ENCODE data around the gene BEST4. TPM values are rescaled to one million over a fixed set of nuclear protein-coding genes. Genes with fewer than 3 reads are reported as not detected.

BEST4 gene
- total and polyA plus RNA-seq, 2 of the 13 experiments (the other 11 are each of a cell fraction or from before 2014, with no cell fraction given) = 0.77 to 1.4 TPM

DNA sequence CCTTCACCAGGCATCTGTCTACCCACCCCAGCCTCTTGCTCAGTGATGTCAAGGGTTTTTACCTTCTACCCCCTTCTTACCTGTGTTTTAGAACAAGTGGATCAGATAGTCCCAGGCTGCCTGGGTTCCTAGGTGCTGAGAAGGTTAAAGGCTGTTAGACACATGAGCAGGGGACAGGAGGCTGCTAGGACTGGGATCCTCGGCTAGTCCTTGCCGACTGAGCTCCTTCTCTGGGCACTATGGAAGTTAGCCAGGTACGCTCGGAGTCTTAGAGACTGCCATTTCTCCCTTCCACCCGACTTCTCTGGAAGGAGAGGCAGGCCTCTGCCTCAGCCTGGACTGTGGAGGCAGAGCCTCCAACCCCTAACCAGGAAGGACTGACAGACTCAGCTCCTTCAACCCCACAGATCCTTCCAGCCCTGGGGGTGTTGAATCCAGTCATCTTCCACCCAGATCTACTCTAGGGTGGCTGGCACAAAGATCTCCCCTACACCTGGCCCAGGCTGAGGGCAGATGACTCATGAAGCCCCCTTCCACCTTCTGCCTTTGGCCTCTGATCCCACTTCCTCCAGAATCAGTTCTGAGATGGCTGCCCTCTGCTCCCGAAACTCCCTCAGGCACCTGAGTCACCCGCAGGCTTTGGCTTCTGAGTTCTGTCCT, 18.9 kb upstream of the BEST4 start, which contains the start of gene DYNLT4 (continued):
- TF ChIP-seq, protein P1, sequence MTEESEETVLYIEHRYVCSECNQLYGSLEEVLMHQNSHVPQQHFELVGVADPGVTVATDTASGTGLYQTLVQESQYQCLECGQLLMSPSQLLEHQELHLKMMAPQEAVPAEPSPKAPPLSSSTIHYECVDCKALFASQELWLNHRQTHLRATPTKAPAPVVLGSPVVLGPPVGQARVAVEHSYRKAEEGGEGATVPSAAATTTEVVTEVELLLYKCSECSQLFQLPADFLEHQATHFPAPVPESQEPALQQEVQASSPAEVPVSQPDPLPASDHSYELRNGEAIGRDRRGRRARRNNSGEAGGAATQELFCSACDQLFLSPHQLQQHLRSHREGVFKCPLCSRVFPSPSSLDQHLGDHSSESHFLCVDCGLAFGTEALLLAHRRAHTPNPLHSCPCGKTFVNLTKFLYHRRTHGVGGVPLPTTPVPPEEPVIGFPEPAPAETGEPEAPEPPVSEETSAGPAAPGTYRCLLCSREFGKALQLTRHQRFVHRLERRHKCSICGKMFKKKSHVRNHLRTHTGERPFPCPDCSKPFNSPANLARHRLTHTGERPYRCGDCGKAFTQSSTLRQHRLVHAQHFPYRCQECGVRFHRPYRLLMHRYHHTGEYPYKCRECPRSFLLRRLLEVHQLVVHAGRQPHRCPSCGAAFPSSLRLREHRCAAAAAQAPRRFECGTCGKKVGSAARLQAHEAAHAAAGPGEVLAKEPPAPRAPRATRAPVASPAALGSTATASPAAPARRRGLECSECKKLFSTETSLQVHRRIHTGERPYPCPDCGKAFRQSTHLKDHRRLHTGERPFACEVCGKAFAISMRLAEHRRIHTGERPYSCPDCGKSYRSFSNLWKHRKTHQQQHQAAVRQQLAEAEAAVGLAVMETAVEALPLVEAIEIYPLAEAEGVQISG (CRISPR knock-in tag; IDR thresholded peaks at IDR 0.05) = no peak
- TF ChIP-seq EED (CRISPR knock-in tag; IDR thresholded peaks at IDR 0.05) = peak; percentile 26; the same call in 1 of the 2 replicates
- TF ChIP-seq FOXK2 (IDR thresholded peaks at IDR 0.05) = no peak
- TF ChIP-seq ZNF567 (CRISPR knock-in tag; IDR thresholded peaks at IDR 0.05; ENCODE audit: borderline replicate concordance) = no peak
- TF ChIP-seq, protein P2, sequence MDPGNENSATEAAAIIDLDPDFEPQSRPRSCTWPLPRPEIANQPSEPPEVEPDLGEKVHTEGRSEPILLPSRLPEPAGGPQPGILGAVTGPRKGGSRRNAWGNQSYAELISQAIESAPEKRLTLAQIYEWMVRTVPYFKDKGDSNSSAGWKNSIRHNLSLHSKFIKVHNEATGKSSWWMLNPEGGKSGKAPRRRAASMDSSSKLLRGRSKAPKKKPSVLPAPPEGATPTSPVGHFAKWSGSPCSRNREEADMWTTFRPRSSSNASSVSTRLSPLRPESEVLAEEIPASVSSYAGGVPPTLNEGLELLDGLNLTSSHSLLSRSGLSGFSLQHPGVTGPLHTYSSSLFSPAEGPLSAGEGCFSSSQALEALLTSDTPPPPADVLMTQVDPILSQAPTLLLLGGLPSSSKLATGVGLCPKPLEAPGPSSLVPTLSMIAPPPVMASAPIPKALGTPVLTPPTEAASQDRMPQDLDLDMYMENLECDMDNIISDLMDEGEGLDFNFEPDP (CRISPR knock-in tag; conservative IDR thresholded peaks at IDR 0.05) = no peak
- no peak for TF ChIP-seq NFRKB (IDR thresholded peaks at IDR 0.05)
- no peak for TF ChIP-seq FOSL2 (CRISPR knock-in tag; IDR thresholded peaks at IDR 0.05)

DNA sequence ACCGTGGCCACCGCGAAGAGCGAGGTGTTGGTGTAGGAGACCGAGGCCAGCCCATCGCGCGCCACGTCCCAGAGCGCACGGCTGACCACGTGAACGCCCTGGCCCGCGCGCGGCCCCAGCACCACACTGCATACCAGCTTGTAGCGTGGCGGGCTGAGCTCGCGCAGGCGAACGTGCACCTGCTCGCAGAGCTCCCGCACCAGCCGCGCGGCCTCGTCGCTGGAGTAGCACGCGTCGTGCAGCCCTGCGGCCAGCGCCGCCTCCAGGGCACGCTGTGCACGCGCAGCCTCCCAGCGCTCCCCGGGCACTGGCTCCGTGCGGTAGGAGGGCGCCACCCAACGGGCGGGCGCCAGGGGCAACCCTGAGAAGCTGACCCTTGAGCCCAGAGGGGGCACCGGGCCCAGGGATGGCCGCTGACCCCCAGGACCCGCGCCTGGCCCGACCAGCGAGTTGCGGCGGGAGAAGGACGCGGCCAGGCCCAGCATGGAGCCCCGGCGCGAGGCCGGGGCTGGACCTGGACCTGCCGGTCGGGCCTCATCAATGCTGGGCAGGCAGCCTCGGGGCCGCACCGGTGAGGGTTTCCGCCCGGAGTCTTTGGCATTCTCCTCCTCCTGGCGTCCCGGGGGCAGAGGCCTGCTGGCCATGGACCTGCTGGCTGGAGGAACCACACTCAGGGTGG, 18.2 kb upstream of the BEST4 start:
- ChIA-PET CTCF (ENCODE audit: low intra/inter-chr PET ratio, low total read pairs) (no interaction called here), POLR2A (interaction anchor here (1.2 to 12.9 kb wide), 8 partner anchors 7 to 497 kb away, joined by 5 to 570 read pairs (median 28); partner anchors contain the start of genes BEST4, HECTD3, PLK3 and RNU5D-1)
- no peak for ATAC-seq
- no peaks in the 10 kb centered on the region for H3K9me3 ChIP-seq (ENCODE audit: low read length)
- peak overlapping the region in 1 of 3 experiments; percentile 54; a peak in 1 of 6 replicates for H3K4me3 ChIP-seq (replicated peaks in 1 of 3; ENCODE audit: insufficient read depth in 1 of 3, low read depth in 2 of 3, low read length in 3 of 3)
- in situ Hi-C loops (cut with HindIII; ENCODE audit: extremely low pct_ligation_motif_present, low pct_unique_long_range_greater_than_20kb) = no loop called here
- H3K79me2 ChIP-seq (ENCODE audit: insufficient read depth, low read length) = peaks cover 20% of the 10 kb centered on the region
- no TSS peak for BruUV-seq (replicated peaks)
- H3K36me3 ChIP-seq (replicated peaks in 1 of 2; ENCODE audit: control insufficient read depth in 1 of 2, insufficient read depth in 2 of 2, low read length in 2 of 2) = peaks cover 6 to 38% of the 10 kb centered on the region in 2 experiments; a peak in 4 of 5 replicates
- no peak for FAIRE-seq
- H4K20me1 ChIP-seq (ENCODE audit: insufficient read depth, low read length) = 0 out of 2 replicates have a peak, but pooled peaks cover 7% of the 10 kb centered on the region
- no peaks in the 10 kb centered on the region for H3K27me3 ChIP-seq (ENCODE audit: control insufficient read depth in 1 of 2, insufficient read depth in 2 of 2, low read length in 2 of 2)
- H3K9ac ChIP-seq (ENCODE audit: insufficient read depth, low read depth, low read length) = peak overlapping the region; percentile 99
- WGBS (ENCODE audit: low lambda C conversion rate) = 95% methylated on average over 43 of the region's 70 CpGs
- H3K4me1 ChIP-seq (ENCODE audit: insufficient read depth, low read length) = peaks cover 73% of the 10 kb centered on the region
- H3K27ac ChIP-seq (ENCODE audit: extremely low read length, insufficient read depth, low read length) = peak overlapping the region; percentile 100
- intact Hi-C loops (cut with micrococcal nuclease; ENCODE audit: unreplicated experiment) = no loop called here
- H2AFZ ChIP-seq (ENCODE audit: low read length) = no peak overlapping the region
- peak overlapping the region; percentile 98 for H3K4me2 ChIP-seq (ENCODE audit: low read depth, low read length)
- no peak for DNase-seq (ENCODE audit: low spot score)
- TF ChIP-seq DNMT1 (CRISPR knock-in tag; IDR thresholded peaks at IDR 0.05) (0 out of 2 replicates have a peak, but pooled peaks have one; percentile 45), POLR2A (IDR thresholded peaks at IDR 0.05; ENCODE audit: insufficient read depth in 1 of 2, low read depth in 2 of 2, low read length in 2 of 2) (peak in 1 of 2 experiments; percentile 2; a peak in 1 of 4 replicates), PAX8 (CRISPR knock-in tag; IDR thresholded peaks at IDR 0.05; ENCODE audit: borderline replicate concordance) (no peak), RBFOX2 (IDR thresholded peaks at IDR 0.05; ENCODE audit: low read depth, low read length) (peak; percentile 70), ZBTB38 (CRISPR knock-in tag; IDR thresholded peaks at IDR 0.05) (peak; percentile 91), ZC3H13 (CRISPR knock-in tag; IDR thresholded peaks at IDR 0.05) (peak; percentile 57; the same call in 1 of the 2 replicates), HOXA3 (CRISPR knock-in tag; IDR thresholded peaks at IDR 0.05) (peak; percentile 11; the same call in 1 of the 2 replicates), AGO2 (optimal IDR thresholded peaks at IDR 0.05; ENCODE audit: low read depth, low read length) (peak; percentile 83)

All from HepG2 (cell line).